Kidney epithelial cell (primary cell): ENCODE results near the gene PHF13. TPM values are rescaled to one million over a fixed set of nuclear protein-coding genes. Genes with fewer than 3 reads are reported as not detected.

ENCODE experiments used
- DNase-seq: peaks from one replicate; pipeline ENCODE4 v3.0.0-alpha.2; 2010; ENCODE audit warnings: low read depth
- H3K27me3 ChIP-seq: 2 replicates; pipeline ENCODE4 v1.6.0; 2011; ENCODE audit warnings: low read length; ENCODE audit not compliant: control insufficient read depth, insufficient read depth
- H3K36me3 ChIP-seq: 2 replicates; pipeline ENCODE4 v1.5.1; 2011; ENCODE audit warnings: low read length; ENCODE audit not compliant: control insufficient read depth, insufficient read depth
- H3K4me3 ChIP-seq: 2 replicates; pipeline ENCODE4 v1.5.1; 2011; ENCODE audit warnings: low read depth, mild to moderate bottlenecking, control low read depth, low read length
- total RNA-seq: library from RNA; depleted of rRNA; stranded (reverse); fragments of >200 nt; gene quantifications from 2 replicates; pipeline ENCODE4 v1.2.3, GENCODE V29; 2015
- TF ChIP-seq, protein P1 (sequence below): IDR thresholded peaks from 2 replicates; pipeline ENCODE4 v1.5.1; 2011; ENCODE audit warnings: mild to moderate bottlenecking, moderate library complexity, low read length, control low read depth, inconsistent platforms; ENCODE audit not compliant: insufficient read depth, poor library complexity, severe bottlenecking

The PHF13 gene
- total RNA-seq, 1 donor from 2014 or later: 8.8 TPM

GRCh38 chr1:6614019-6614928 is 743 bp downstream of the PHF13 start:
- H3K27me3 ChIP-seq: no peaks in the 10 kb centered on the region
- no peak for DNase-seq
- no peaks in the 10 kb centered on the region for H3K36me3 ChIP-seq
- TF ChIP-seq, protein P1, sequence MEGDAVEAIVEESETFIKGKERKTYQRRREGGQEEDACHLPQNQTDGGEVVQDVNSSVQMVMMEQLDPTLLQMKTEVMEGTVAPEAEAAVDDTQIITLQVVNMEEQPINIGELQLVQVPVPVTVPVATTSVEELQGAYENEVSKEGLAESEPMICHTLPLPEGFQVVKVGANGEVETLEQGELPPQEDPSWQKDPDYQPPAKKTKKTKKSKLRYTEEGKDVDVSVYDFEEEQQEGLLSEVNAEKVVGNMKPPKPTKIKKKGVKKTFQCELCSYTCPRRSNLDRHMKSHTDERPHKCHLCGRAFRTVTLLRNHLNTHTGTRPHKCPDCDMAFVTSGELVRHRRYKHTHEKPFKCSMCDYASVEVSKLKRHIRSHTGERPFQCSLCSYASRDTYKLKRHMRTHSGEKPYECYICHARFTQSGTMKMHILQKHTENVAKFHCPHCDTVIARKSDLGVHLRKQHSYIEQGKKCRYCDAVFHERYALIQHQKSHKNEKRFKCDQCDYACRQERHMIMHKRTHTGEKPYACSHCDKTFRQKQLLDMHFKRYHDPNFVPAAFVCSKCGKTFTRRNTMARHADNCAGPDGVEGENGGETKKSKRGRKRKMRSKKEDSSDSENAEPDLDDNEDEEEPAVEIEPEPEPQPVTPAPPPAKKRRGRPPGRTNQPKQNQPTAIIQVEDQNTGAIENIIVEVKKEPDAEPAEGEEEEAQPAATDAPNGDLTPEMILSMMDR: no peak
- H3K4me3 ChIP-seq: peak overlapping the region; percentile 85

- DNase-seq: no peak
- no peaks in the 10 kb centered on the region for H3K36me3 ChIP-seq
- H3K4me3 ChIP-seq: peak overlapping the region; percentile 85
- no peaks in the 10 kb centered on the region for H3K27me3 ChIP-seq
- TF ChIP-seq, protein P1: no peak
Measured at GRCh38 chr1:6614929-6615785, 1.6 kb downstream of the PHF13 start.

DNA sequence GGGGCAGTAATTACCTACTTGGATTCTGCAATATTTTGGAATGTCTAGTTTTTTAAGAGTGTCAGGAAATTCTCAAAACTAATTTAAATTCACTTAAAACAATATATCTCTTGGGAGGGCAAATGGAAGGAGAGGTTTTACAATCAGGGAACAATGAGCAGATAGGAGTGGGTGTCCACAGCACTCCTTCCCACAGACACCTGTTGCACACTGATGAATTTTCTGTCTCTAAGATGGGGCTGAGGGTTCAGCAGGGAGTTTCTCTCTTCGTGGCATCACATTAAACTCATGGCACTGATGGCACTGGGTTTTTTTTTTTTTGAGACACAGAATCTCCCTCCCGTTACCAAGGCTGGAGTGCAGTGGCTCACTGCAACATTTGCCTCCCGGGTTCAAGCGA is 5.5 kb downstream of the PHF13 start:
- TF ChIP-seq, protein P1: no peak
- DNase-seq: no peak
- Histone ChIP-seq H3K27me3 (no peaks in the 10 kb centered on the region), H3K36me3 (no peaks in the 10 kb centered on the region), H3K4me3 (no peak overlapping the region)

GRCh38 chr1:6621429-6622391 is 8.2 kb downstream of the PHF13 start:
- no peak for DNase-seq
- Histone ChIP-seq H3K4me3 (no peak overlapping the region), H3K36me3 (no peaks in the 10 kb centered on the region), H3K27me3 (no peaks in the 10 kb centered on the region)
- TF ChIP-seq, protein P1: no peak

DNA sequence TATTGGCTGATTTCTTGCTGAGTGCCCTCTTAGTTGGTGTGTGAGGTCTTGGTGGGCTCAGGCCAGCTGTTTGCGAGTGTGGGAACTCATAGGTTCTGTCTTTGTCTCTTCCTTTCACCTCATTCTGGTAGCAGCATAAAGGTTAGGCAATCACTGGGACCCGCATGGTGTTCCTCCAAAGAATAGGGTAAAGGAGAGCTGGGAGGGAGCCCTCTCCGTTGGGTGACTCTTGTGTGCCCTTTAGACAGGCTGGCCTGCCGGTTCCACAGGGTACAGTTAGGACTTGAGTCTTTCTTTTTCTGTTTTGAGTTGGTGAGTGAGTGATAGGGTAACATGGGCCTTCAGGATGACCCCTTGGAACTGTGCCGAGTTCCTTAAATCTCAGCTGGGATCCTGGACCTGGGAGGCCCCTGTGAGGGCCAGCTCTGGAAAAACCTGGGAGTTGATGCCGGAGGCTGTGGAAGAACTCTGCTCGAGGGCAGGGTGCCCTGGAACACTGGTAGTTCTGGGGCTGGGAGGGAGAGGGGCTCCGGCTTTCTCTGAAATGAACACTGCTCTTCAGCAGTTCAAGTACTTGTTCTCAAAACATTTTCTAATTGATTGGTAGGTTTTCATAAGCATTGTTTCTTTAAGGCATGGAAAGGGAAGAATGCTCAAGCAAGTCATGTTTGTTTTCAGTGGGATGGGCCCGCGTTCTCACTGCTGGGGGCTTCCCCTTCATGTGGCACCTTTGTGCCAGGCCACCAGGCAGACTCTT is 9.0 kb downstream of the PHF13 start:
- Histone ChIP-seq H3K36me3 (no peaks in the 10 kb centered on the region), H3K27me3 (no peaks in the 10 kb centered on the region), H3K4me3 (no peak overlapping the region)
- TF ChIP-seq, protein P1: no peak
- no peak for DNase-seq
